NCI-H1105 treated with DMSO at 0.1 percent for 48 hours (cell line): ENCODE data around the gene PFKFB2.

Experiments
- DNase-seq: peaks from one replicate; lab custom pipeline; 2025; lab: John Stamatoyannopoulos, UW

The PFKFB2 gene

DNA sequence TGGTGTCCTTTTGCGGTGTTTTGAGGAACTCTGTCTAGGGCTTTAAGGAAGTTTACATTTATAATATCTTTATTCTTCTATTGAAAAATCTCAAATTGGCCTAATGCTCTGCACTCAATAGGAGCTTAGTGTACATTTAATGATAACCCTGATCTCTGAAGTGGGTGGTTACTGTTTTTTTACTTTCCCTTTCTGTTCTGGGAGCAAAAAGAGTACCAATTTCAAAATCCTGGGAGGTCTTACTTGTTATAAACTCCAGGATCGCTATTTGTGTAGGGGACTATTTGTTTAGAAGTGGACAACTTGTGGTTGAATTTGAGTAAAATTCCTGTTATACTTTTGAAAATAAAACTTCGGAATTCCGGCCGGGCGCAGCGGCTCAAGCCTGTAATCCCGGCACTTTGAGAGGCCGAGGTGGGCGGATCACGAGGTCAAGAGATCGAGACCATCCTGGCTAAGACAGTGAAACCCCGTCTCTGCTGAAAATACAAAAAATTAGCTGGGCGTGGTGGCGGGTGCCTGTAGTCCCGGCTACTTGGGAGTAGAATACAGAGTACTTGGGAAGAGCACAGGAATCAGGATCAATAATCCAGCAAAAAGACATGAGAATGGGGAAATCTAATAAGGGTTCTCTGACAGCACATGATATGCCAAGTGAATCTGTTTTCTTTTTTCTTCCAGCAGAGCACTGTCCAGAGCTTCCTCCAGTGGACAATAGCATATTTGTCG is 36.7 kb downstream of the PFKFB2 start:
- no peak for DNase-seq

DNA sequence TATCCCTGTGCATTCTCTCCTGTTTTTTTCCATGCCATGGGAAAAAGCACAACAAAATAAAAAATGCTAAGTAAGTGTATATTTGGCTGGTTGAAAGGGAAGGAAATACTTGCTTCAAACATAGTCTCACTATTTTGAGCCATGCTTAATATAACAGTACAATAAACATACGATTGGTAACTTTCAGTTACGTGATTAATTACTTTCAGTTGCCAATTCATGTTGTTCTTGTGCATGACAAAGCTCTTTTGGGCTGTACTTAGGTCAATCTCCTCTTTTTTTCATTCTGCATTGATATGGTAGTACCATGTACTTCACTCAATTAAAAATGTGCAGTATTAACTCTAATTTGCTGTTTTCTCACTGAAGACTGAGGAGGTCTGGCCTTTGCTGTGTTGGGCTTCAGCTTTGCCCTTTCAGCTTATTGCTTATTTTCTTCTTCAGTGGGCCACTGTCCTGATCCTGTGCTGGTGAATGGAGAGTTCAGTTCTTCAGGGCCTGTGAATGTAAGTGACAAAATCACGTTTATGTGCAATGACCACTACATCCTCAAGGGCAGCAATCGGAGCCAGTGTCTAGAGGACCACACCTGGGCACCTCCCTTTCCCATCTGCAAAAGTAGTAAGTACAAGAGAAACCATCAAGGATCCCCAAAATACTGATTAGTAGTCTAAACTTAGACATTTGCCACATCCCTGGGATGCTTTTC is 38.3 kb downstream of the PFKFB2 start:
- DNase-seq, result no peak

DNA sequence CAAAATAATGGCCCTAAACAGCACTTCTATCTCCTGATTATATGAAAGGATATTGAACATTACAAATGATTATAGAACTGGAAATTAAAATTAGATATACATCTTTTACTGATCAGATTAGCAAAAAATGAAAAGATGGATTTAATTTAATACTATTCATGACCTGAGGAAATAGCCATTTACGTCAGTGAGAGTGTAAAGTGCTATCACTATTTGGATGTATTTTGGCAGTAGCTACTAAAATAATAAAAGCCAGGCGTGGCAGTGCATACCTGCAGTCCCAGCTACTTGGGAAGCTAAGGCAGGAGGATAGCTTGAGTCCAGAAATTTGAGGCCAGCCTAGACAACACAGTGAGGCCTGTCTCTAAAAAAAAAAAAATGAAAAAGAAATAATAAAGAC is 40.9 kb downstream of the PFKFB2 start:
- no peak for DNase-seq

DNA sequence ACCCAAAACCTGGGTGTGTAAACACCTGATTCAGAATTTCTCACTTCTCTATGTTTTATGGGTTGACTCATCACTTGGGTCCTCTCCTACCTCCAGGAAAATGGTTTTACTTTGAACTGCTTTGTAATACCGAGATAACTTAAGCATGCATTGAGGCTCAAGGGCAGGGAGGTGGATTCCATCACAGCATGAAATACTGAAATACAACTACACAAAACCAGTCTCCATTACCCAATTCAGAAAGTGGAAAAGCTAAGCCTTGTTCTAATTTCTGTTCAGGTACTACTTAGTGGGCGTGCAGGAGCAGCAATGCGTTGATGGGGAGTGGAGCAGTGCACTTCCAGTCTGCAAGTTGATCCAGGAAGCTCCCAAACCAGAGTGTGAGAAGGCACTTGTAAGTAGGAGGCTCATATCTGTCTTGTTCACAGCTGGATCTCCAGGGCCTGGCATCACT is 44.8 kb downstream of the PFKFB2 start:
- no peak for DNase-seq

DNA sequence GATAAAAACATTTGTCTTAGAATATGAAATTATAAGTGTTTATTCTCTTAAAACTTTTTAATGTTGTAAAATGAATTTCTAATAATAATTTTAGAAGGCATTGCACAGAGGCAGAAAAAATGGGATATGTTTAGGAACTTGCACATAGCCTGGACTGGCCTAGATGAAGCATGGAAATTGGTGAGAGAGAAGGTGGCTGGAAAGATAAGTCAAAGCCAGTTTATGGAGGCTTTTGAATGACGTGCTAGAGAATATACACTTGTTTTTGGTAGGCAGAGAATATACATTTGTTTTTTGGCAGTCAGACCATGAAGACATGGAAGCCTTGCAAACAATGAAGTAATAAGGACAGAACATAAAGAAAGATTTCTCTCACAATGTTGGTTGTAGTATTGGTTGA is 48.6 kb downstream of the PFKFB2 start:
- DNase-seq, result no peak

DNA sequence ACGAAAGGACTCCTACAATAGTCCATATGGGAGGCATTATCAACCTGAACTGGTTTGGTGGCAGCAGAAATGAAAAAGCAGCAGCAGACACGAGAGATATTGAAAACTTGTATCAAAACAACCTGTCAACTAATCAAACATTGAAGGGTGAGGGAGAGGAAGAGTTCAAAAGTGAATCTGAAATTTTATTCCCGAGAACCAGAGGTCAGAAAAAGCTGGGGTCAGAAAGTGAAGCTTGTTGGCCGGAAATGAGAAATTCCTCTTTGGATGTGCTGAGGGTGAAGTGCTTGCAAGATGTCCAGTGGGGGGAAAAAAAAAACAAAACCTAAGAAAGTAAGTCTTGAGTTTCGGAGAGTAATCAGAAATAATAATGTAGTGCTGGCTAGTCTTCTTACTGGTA is 49.1 kb downstream of the PFKFB2 start:
- no peak for DNase-seq

DNA sequence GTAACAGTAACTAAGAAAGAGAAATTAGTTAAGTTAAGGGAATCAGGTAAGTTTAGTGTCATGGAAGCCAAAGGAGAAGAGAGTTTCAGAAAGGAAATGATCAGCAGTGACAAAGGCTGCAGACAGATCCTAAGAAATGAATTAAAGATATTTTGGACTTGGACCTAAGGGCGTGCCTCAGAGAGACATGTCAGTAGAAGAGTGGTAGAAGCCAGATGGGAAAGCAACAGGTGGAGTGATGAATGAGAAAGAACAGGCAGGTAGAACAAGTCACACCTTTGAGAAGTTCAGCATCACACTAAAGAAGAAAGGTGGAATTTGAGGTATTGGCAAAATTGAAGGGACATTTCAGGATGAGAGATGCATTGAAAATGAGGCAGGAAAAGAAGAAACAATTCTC is 49.6 kb downstream of the PFKFB2 start:
- no peak for DNase-seq

DNA sequence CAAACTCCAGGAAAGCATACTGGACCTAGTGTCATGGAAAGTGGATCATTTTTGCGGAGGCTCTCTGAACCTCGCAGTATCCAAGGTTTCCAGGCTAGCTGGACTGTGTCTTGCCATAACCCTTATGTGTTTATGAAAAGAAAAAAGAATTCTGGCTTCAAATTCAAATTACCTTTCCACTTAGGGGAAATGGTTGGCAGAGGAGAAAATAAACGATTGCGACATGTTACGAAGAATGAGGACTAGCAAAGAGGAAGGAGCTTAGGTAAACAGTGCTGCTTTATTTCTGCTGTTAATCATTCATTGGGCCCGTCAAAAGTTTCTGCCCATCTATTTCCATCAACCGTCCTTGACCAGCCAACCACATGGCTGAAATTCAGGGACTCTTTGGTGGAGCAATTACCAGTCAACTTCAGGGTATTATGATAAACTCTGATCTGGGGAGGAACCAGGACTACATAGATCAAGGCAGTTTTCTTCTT is 50.9 kb downstream of the PFKFB2 start, which contains the start of gene C4BPA:
Gene C4BPA, plus strand, starts transcription at position 342 of the 482 bp plus-strand sequence. CDS start 8,793 bp downstream, outside the sequence.
- DNase-seq, result no peak

DNA sequence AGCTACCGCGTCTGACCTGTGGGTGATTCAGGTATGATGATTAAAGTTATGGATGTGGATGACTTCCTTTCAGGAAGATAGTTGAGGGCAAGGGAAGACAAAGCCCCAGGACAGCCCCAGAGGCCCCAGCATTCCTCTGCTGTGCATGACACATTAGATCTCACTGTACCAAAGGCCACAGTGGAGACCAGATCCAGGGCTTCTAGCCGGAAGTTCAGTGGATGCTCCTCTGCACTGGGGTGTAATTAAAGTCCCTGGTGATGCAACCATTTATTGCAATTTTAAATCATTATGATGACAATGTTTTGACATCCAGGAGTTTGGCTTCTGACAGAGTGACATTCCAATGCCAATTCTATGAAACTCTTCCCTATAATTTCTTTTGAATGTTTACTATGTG is 55.9 kb downstream of the PFKFB2 start:
- no peak for DNase-seq

DNA sequence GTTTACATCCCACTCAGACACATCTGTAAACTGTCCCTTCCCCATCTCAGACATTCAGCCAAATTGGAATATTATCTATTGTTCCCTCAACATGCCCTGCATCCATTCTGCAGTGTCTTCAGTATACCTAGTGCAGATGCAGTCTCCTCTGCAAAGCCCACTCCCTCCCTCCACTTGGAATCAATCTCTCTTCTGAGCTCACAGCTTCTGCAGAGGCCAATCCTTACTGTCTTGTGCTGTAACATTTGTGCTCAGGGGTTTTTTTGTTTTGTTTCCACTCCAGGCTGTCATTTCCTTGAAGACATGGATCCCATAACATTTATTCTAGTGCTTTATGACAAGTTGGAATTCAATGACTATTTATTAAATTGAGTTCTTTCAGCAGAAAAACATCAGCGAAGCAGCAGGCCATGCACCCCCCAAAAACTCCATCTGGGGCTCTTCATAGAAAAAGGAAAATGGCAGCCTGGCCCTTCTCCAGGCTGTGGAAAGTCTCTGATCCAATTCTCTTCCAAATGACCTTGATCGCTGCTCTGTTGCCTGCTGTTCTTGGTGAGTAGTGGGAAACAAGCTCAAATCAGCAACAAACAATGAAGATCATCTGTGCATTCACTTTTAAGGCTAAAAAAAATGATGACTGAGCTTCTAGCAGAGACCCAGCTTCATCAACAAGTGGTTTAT is 59.7 kb downstream of the PFKFB2 start:
- no peak for DNase-seq

DNA sequence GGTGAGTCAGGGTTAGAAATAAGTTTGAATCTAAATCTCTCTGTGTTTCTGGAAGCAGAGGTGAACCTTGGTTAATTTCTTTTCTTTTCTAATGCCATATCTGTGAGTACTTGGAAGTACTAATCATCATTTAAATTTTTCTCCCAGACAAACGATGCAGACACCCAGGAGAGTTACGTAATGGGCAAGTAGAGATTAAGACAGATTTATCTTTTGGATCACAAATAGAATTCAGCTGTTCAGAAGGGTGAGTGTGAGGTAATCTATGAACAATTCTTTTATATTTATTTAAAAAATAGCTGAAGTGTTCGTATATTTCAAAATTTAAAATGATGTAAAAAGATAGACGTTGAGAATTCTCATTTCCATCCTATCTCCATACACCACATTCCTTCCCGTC is 62.2 kb downstream of the PFKFB2 start:
- DNase-seq, result no peak

DNA sequence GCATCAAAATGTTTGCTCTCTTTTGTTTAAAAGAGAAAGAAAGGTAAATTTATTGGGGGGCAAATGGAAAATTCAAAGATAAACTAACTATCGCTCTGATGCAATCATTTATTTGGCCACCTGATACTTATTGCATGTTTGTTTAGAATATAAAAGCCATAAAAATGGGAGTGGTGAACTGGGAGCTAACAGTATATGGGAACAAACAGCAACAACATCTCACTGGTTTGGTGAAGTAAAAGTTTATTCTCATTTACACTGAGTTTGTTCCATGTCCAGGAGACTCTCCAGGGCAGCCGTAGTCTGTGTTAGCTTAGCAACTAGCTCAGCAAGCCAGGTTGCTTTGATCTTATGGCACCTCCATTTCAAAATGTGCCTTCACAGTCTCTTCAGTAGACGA is 71.3 kb downstream of the PFKFB2 start:
- DNase-seq, result no peak

DNA sequence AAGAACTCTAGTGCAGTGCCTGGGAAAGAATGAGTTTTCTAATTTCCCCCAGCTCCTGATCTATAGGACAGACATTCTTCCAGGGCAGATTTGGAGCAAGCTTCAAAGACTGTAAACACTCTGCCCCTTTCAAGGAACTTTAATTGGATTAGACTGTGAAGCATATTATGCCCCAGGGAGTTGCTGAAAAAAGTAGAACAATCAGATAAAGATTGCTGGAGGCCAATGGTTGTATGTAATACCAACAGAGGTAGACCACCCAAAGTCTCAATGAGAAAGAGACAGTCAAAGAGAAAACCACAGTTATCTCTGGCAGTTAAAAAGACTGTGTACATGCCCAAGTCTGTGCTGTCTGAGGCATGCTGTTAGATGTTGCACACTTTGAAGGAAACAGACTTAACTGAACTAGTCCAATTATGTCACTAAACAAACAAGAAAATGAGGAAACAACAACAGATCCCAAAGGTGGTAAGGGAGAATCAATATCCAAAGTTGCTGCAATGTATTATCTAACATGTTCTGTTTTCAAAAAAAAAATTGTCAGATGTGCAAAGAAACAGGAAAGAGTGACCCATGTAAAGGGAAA is 75.4 kb downstream of the PFKFB2 start:
- no peak for DNase-seq

DNA sequence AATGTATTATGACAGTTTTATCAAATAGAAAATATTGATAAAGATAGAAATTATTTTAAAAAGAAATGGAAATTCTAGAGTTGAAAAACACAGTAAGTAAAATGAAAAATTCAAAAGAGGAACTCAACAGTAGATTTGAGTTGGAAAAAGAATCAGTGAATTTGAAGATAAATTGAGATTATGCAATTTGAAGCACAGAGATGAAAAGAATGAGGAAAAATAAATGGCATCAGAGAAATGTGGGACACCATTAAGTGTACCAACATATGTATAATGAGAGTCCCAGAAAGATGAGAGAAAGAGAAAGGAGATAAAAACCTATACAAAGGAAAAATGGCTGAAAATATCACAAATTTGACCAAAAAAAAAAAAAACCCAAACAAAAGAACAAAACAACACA is 76.0 kb downstream of the PFKFB2 start:
- no peak for DNase-seq
